HG03060 (cell line): ENCODE measurements around the gene TP53BP2.
"Not testable (repeated sequence)": the region's sequence is repeated elsewhere in the genome, so short reads cannot be mapped to it uniquely, and the experiment has no call there.

Experiments
- ATAC-seq: cut with Tn5 transposase; IDR thresholded peaks from one replicate; pipeline ENCODE4 v1.9.1; 2021; ENCODE audit warnings: low read depth, moderate number of reproducible peaks; ENCODE audit not compliant: unreplicated experiment

Gene TP53BP2

DNA sequence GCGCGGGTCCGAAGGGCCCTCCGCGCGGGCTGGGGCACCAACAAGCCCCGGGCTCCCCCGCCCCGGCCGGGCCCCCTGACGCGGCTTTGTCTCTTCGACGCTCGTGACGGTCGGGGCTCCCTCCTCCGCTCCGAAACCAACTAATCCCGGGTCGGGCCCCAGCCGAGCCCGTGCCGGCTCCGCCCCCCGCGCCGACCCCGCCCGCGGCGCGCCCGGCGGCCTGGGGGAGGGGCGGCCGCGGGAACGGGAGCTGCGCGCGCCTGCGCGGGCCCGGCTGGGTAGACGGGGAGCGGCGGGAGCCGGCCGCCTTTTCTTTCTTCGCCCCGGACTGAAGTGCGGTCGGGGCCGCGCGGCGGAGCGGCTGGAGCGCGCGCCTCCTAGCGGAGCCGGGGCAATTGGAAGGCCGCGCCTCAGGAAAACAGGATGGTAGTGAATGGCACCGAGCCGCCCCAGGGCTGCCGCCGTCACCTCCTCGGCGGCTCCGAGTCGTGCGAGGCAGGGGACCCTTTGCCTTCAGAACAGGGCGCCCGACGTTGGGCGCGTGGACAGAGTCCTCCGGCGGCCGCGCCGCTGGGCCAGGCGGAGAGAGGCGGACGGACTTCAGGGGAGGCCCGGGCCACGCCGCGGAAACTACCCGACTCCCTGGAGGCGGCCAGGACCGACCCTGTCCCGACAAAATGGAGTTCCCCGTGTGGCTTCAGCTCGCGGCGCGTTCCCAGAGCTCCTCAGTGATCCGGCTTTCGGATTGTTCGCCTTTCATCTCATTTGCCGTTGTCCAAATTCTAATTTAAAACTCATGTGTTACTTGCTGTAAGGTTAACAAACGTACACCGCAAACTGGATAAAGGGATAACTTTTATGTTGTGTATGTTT lies at the start of gene TP53BP2:
TP53BP2 (minus strand) TSS at position 138 of the 873 bp plus-strand sequence. CDS start 267 bp downstream, outside the sequence.
- peak; percentile 42 for ATAC-seq

DNA sequence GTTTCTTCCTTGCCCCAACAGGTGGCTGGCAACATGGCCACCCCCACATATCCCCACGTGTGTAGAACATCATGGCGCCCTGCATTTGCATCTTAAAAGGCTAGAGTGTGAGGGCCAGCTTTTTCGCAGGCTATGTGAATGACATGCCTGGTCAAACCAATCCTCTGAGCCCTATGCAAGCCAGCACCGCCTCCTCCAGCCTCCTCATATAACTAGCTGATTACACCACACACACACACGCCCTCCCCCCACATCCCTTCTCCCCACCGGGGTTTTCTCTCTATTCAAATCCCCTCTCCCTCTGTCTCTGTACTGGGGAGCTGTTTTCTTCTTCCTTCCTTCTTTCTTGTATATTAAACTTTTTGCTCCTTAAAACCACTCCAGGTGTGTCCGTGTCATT lies 44.7 kb upstream of the TP53BP2 start:
- not testable (repeated sequence) for ATAC-seq

DNA sequence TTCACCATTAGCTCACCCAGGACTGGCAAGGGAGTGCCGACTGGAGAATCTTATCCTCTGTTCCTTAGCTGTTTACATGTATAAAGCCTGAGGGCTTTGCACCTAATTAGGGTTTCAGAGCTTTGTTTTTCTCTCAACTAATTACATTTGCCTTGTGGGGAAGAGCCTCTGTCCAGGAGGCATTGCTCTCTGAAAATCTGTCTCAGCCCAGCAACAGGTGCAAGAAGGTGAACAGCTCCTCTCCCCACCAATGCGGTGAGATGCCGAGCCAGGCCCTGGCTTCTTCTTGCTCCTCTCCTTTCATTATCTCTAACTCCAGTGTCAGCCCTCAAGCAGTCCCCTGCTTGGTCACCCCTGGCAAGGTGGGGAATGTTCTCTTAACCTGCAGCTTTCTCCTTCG lies 43.6 kb upstream of the TP53BP2 start:
- ATAC-seq = not testable (repeated sequence)

GRCh38 chr1:223887747-223888418 lies 42.1 kb upstream of the TP53BP2 start:
- ATAC-seq = no peak

GRCh38 chr1:223886516-223886921 lies 40.8 kb upstream of the TP53BP2 start:
- ATAC-seq = no peak

DNA sequence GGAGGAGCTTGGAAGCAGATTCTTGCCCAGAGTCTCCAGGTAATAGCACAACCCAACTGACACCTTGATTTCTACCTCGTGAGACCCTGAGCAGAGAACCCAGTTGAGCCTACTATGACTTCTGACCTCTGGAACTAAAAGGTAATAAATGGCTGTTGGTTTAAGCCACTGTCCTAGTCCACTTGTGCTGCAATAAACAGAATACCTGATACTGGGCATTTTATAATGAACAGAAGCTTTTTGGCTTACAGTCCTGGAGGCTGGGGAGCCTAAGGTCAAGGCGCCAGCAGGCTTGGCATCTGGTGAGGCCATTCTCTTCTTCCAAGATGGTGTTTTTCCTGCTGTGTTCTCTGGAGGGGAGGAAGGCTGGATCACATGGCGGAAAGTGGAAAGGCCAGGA lies 39.9 kb upstream of the TP53BP2 start:
- no peak for ATAC-seq

GRCh38 chr1:223878598-223879325 lies 33.0 kb upstream of the TP53BP2 start:
- no peak for ATAC-seq

- no peak for ATAC-seq
Observed at GRCh38 chr1:223877804-223878203, 32.1 kb upstream of the TP53BP2 start.

GRCh38 chr1:223876590-223876989 lies 30.8 kb upstream of the TP53BP2 start:
- no peak for ATAC-seq

DNA sequence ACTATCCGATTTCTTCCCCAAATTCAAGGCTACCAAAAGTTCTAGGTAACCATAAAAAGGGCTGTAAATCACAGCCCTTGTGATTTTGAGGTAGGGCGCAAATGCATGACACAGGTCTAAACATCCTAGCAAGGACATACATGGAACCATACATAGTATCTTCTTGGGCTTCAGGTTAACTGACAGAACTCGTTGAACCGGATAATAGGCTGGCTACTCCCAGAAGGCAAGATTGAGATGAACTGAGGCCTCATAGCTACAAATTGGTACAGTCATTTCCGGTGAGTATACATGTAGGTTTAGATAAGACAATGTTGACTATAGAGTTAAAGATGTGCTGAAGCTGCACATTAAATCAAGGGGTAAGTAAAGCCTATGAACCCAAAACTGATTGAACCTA lies 27.3 kb upstream of the TP53BP2 start:
- no peak for ATAC-seq

DNA sequence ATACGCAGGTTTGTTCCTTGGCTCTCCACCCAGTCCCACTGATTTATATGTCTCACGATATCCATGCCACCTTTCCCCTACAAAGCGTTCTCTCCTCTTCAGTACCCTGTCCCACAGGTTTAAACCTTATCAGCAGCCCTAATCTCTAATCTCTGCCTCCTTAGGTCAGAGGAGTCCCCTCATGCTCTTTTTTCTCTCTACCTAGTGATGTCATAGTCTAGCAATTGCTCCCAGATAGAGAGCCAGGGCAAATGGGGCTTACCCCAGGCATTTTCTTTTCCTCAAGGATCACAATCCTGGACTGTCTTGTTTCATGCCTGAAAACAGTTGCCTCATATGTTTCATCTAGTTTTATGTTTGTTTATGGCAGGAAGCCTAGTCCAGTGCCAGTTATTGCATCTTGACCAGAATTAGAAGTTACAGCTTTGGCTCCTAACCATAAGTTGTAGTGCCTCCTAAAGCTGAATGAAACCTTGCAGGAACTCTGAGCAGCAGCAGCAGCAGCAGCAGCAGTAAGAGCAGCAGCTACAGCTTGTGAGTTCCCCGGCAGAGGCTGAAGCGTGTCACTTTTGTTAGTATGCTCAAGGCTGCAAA lies 26.7 kb upstream of the TP53BP2 start:
- no peak for ATAC-seq

- no peak for ATAC-seq
Observed at GRCh38 chr1:223870617-223871574, 25.1 kb upstream of the TP53BP2 start.

GRCh38 chr1:223864599-223865368 lies 19.0 kb upstream of the TP53BP2 start:
- not testable (repeated sequence) for ATAC-seq

DNA sequence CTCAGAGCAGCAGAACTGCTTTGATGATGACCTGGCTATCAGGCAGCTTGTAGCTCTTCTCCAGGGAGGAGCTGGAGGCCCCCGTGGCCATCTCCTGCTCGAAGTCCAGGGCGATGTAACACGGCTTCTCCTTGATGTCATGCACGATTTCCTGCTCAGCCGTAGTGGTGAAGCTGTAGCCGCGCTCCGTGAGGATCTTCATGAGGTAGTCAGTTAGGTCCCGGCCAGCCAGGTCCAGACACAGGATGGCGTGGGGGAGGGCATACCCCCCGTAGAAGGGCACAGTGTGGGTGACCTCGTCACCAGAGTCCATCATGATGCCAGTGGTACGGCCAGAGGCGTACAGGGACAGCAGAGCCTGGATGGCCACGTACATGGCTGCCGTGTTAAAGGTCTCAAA lies 18.3 kb upstream of the TP53BP2 start:
- ATAC-seq = no peak

- ATAC-seq = no peak
Observed at GRCh38 chr1:223861904-223862303, 16.2 kb upstream of the TP53BP2 start.

DNA sequence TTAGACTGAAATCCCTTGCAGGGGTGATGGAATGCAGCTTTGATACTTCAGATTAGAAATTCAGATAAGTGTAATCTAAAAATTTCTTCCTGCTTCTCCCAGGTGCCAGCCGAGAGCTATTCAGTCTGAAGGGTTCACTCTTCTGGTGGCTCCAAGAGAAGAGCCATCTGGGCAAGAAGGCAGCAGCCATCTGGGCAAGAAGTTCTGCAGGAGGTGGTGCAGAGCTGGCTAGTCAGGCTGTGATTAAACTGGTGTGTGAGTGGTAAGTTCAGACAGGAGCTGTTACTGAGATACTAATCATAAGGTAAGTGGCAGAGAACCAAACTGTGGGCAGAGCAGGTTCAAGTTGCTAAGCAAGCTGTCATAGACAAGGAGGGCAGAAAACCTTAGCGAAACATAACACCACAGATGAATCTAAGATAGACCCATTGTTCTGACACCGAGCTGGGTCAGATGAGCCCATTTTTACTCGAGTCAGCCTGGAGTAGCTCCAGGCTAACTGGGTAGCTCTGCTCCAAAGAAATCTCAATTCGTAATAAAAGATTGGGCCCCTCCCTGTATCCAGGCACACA lies 14.4 kb upstream of the TP53BP2 start:
- no peak for ATAC-seq

- ATAC-seq = no peak
Observed at GRCh38 chr1:223859058-223859457, 13.3 kb upstream of the TP53BP2 start.

DNA sequence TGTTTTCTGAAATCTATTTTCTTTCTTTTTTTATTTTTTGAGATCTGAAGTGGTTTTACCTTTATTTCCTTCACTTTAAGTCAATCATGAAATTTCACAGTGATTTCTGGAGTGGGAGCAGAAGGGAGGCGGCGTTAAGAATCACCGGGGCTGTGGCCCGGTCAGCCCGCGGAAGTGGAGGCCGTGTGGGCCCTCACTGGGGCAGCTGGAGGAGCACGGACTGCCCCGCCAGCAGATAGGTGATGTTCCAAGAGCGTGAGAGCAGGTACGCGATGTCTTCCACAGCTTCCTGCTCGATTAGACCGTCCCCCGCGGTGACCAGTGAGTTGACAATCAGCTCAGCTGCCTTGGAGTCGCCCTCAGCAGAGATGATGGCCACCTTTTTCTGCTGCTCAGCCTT lies 10.6 kb upstream of the TP53BP2 start:
- ATAC-seq = no peak

GRCh38 chr1:223853748-223854147 lies 8.0 kb upstream of the TP53BP2 start:
- ATAC-seq = no peak
